Renal pelvis (tissue), 4 donors: Measurements from ENCODE around the gene CEP68. TPM values are rescaled to one million over a fixed set of nuclear protein-coding genes. Genes with fewer than 3 reads are reported as not detected.
"Not testable (repeated sequence)": the region's sequence is repeated elsewhere in the genome, so short reads cannot be mapped to it uniquely, and the experiment has no call there.

Source experiments
- DNase-seq: peaks from one replicate; pipeline ENCODE4 v3.0.0-alpha.2; 2013
- polyA plus RNA-seq, 3 donors: library from polyadenylated mRNA; unstranded; fragments of 120-200 nt; gene quantifications; one replicate each; pipeline ENCODE4 v1.2.1, GENCODE V29; 2013; ENCODE audit not compliant: insufficient read length in 3 of 3

CEP68 gene
- polyA plus RNA-seq, 3 donors, result 24.2 to 29.4 (median 29.1) TPM

GRCh38 chr2:65129286-65129825, 73.1 kb downstream of the CEP68 start:
- peak; percentile 29 for DNase-seq

- peak; percentile 100 for DNase-seq
These were observed 73.8 kb downstream of the CEP68 start, which contains the start of gene RAB1A for GRCh38 chr2:65129826-65130663. Gene RAB1A, minus strand, starts transcription at chr2:65130106. Its CDS starts 191 bp downstream, at chr2:65129915.

- DNase-seq, result no peak
These were observed 74.5 kb downstream of the CEP68 start for GRCh38 chr2:65130664-65131175.

- DNase-seq, result not testable (repeated sequence)
These were observed 76.7 kb downstream of the CEP68 start for GRCh38 chr2:65132930-65133329.

GRCh38 chr2:65133626-65134025, 77.4 kb downstream of the CEP68 start:
- DNase-seq, result no peak

GRCh38 chr2:65134158-65134557, 77.9 kb downstream of the CEP68 start:
- no peak for DNase-seq

GRCh38 chr2:65136253-65136652, 80.0 kb downstream of the CEP68 start:
- DNase-seq, result no peak

Other genes starting within 250 kb of the CEP68 start
- gene SLC1A4, start 67.0 kb upstream of the CEP68 start, polyA plus RNA-seq, result 1 to 10 TPM; 5.9 to 9.0 (median 7.0) TPM
- 100 to 1,000 TPM; 215 to 251 (median 237) TPM for gene RAB1A, start 73.7 kb downstream of the CEP68 start, polyA plus RNA-seq
- gene ACTR2, start 171.4 kb downstream of the CEP68 start, polyA plus RNA-seq, result 100 to 1,000 TPM; 156 to 182 (median 176) TPM